ENCODE data around the gene GRM4.

DNA sequence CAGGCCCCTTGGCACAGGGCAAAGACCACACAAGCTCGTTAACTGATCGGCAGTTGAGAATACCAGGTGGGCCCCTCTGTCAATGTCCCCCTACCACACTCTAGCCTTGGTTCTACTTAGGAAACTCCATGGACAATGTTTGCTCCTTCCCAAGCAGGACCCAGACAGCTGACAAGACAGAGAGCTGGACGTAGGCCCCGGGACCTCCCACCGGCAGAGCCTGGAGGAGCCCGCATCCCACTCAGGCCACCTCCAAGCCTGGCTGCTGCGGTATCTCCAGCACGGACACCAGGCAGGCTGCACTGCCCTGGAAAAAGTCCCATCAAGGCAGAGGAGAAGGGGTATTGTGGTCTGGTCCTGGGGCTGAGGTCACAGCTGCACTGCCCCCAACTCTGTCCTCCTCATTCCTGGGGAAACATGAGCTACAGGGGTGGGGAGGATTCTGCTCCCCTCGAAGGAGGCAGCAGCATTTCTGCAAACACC is 6.2 kb upstream of the GRM4 start:
- TF ChIP-seq EZH2 (IDR thresholded peaks at IDR 0.05; ENCODE audit: insufficient read depth, poor library complexity, severe bottlenecking) (no peak), EZH2phosphoT487 (IDR thresholded peaks at IDR 0.05; ENCODE audit: insufficient read depth, low read depth) (no peak)
